GM12875 (cell line): ENCODE measurements around the gene SH2D3A.

Experiments
- H3K4me3 ChIP-seq: one replicate; pipeline ENCODE4 v1.5.1; 2011; ENCODE audit warnings: low read depth, low read length, control low read depth
- TF ChIP-seq, protein P1 (sequence below): IDR thresholded peaks from 2 replicates; pipeline ENCODE4 v1.5.1; 2011; ENCODE audit warnings: low read depth, mild to moderate bottlenecking, control low read depth, inconsistent platforms, low read length, moderate library complexity, borderline replicate concordance; ENCODE audit not compliant: insufficient read depth

The SH2D3A gene

DNA sequence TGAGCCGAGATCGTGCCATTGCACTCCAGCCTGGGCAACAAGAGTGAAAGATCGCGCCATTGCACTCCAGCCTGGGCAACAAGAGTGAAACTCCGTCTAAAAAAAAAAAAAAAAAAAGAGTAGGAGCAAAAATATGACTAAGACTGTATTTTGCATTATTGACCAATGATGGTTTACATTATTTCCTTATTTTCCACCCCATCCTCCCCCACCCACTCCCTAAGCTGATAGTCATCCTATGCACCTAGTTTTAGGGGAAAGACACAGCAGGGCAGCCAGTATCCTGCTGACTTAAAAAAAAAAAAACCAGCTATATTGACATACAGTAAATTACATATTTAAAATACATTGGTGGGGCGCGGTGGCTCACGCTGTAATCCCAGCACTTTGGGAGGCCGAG, 30.4 kb upstream of the SH2D3A start:
- H3K4me3 ChIP-seq = no peak overlapping the region
- TF ChIP-seq, protein P1, sequence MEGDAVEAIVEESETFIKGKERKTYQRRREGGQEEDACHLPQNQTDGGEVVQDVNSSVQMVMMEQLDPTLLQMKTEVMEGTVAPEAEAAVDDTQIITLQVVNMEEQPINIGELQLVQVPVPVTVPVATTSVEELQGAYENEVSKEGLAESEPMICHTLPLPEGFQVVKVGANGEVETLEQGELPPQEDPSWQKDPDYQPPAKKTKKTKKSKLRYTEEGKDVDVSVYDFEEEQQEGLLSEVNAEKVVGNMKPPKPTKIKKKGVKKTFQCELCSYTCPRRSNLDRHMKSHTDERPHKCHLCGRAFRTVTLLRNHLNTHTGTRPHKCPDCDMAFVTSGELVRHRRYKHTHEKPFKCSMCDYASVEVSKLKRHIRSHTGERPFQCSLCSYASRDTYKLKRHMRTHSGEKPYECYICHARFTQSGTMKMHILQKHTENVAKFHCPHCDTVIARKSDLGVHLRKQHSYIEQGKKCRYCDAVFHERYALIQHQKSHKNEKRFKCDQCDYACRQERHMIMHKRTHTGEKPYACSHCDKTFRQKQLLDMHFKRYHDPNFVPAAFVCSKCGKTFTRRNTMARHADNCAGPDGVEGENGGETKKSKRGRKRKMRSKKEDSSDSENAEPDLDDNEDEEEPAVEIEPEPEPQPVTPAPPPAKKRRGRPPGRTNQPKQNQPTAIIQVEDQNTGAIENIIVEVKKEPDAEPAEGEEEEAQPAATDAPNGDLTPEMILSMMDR = no peak

DNA sequence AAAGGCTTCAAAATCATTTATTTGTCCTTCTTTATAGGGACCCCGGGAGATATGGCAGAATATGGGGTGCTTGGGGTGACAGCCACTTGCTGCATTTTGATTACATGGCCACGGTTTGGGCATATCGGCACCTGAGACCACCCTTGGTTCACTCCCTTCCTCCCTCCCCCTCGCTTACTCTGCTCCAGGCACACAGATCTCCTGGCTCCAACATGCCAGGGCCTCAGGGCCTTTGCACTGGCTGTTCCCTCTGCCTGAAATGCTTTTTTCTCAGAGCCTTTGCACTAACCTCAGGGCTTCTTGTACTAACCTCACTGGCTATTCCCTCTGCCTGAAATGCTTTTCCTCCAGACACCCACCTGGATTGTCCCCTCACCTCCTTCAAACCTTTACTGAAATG, 29.0 kb upstream of the SH2D3A start:
- no peak overlapping the region for H3K4me3 ChIP-seq
- TF ChIP-seq, protein P1 = no peak

DNA sequence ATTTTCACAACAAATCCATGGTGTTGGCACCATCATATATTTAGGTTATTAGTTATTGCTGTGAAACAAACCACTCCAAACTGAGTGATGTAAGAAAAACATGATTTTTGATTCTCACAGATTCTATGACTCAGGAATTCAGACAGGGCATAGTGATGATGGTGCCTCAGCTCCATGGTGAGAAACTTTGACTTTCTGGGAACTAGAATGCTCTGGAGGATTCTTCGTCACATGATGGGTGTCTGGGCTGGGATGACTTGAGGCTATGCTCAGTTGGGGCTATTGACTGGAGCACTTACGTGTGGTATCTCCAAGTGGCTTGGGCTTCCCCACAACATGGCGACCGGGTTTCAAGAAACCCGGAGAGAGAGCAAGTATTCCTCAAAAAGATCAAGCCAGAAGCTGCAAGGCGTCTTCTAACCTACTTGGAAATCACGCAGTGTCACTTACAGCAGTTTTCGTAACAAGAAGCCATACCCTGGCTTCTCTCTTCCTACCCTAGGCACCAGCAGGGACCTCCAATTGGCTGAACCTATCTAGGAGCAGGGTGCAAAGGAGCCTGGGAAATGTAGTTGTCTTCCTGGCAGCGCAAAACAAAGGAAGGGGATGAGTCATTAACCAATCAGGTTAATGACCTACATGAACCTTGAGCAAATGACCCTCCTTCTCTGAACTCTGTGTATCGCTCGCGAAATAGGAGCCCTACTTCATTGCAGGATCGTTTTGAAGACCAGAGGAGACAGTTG, 27.6 kb upstream of the SH2D3A start:
- no peak overlapping the region for H3K4me3 ChIP-seq

DNA sequence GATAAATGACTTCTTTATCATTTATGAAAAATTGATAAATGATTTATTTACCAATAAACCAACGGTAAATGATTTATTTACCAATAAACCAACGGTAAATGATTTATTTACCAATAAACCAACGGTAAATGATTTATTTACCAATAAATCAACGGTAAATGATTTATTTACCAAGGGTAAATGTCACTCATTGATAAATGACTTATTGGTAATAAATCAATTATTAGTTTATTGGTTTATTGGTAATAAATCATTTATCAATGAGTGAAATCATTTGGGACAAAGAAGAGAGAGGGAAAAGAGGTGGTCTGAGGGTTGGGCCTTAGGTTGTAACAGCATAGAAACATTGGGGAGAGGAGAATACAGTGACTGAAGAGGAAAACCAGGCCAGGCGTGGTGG, 26.7 kb upstream of the SH2D3A start:
- TF ChIP-seq, protein P1 = no peak

More for the DNA sequence above, 27.6 kb upstream of the SH2D3A start:
- TF ChIP-seq, protein P1 = no peak

DNA sequence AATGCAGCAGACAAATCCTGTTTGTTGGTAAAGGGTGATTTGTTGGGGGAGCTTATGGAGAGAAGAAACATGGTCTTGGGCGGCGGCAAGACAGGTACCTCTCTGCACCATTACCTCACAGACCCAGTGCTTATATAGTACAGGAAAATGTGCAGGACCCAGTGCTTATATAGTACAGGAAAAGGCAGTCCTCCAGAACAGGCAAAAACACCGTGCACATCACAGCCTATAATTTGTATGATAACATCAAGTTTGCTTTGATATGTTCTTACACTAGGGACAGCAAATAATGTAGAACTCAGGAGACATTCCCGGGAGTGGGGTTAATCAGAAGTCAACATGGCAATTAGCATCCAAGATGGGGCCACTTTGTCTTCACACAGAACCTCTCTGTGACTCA, 26.2 kb upstream of the SH2D3A start:
- no peak overlapping the region for H3K4me3 ChIP-seq
- TF ChIP-seq, protein P1 = no peak

More for the DNA sequence above, 26.7 kb upstream of the SH2D3A start:
- no peak overlapping the region for H3K4me3 ChIP-seq

DNA sequence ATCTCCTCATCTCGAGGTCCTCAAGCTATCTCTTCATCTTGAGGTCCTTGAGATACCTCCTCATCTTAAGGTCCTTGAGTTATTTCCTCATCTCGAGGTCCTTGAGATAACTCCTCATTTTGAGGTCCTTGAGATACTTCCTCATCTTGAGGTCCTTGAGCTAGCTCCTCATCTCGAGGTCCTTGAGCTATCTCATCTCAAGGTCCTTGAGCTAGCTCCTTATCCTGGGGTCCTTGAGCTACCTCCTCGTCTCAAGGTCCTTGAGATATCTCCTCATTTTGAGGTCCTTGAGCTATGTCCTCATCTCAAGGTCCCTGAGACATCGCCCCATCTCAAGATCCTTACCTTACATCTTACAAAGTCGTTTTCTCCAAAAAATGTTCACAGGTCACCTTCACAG, 24.0 kb upstream of the SH2D3A start:
- TF ChIP-seq, protein P1 = no peak
- no peak overlapping the region for H3K4me3 ChIP-seq

DNA sequence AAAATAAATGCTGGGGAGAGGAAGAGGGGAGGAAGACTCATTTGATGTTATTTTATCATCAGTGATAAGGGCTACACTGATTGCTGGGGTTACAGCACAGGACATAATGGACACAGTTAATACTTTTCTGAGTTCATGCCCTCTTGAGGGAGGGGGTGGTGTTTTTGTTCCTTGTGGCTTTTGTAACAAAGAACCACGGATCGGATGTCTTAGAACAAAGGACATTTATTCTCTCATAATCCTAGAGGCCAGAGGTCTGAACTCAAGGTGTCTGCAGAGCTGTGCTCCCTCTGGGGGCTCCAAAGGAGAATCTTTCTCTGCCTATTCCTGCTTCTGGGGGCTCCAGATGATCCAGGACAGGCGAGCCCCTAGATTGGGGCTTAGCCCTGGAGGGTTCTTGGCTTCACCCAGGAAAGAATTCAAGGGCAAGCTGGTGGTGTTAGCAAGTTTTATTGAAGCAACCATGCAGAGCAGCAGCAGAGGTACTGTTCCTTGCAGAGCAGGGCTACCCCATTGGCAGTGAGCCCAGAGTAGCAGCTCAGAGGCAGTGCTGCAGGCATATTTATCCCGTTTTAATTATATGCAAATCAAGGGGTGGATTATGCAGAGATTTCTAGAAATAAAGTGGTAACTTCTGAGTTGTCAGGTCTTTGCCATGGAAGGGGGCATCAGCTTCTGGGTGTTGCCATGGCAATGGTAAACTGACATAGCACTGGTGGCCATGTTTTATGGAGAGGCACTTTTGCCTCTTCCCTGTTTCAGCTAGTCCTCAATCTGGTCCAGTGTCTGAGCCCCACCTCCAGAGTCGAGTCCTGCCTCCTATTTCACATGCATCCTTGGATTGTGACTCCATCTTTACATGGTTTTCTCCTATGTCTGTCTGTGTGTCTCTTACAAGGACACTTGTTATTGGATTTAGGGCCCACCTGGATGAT, 23.2 kb upstream of the SH2D3A start:
- H3K4me3 ChIP-seq = no peak overlapping the region
- TF ChIP-seq, protein P1 = no peak
